GM06990 (cell line): Measurements from ENCODE around the gene XRN2.
A peak's percentile ranks its signal among the peaks of the same experiment; 100 is the strongest.

Experiments
- DNase-seq: peaks from one replicate; pipeline ENCODE4 v3.0.0-alpha.2; 2011; ENCODE audit not compliant: insufficient read length; ENCODE audit errors: extremely low read depth
- H3K27me3 ChIP-seq: replicated peaks from 2 replicates; pipeline ENCODE4 v1.6.0; 2011; ENCODE audit warnings: low read length; ENCODE audit not compliant: control insufficient read depth, insufficient read depth
- H3K36me3 ChIP-seq: 2 replicates; pipeline ENCODE4 v1.5.1; 2011; ENCODE audit warnings: low read length; ENCODE audit not compliant: control insufficient read depth, insufficient read depth
- H3K4me3 ChIP-seq: replicated peaks from 2 replicates; pipeline ENCODE4 v1.5.1; 2011; ENCODE audit warnings: low read depth, mild to moderate bottlenecking, control low read depth, low read length
- TF ChIP-seq, protein P1 (sequence below): IDR thresholded peaks from 2 replicates; pipeline ENCODE4 v1.5.1; 2011; ENCODE audit warnings: low read length, control low read depth, mild to moderate bottlenecking, inconsistent platforms; ENCODE audit not compliant: insufficient read depth, poor library complexity, severe bottlenecking

XRN2 gene

DNA sequence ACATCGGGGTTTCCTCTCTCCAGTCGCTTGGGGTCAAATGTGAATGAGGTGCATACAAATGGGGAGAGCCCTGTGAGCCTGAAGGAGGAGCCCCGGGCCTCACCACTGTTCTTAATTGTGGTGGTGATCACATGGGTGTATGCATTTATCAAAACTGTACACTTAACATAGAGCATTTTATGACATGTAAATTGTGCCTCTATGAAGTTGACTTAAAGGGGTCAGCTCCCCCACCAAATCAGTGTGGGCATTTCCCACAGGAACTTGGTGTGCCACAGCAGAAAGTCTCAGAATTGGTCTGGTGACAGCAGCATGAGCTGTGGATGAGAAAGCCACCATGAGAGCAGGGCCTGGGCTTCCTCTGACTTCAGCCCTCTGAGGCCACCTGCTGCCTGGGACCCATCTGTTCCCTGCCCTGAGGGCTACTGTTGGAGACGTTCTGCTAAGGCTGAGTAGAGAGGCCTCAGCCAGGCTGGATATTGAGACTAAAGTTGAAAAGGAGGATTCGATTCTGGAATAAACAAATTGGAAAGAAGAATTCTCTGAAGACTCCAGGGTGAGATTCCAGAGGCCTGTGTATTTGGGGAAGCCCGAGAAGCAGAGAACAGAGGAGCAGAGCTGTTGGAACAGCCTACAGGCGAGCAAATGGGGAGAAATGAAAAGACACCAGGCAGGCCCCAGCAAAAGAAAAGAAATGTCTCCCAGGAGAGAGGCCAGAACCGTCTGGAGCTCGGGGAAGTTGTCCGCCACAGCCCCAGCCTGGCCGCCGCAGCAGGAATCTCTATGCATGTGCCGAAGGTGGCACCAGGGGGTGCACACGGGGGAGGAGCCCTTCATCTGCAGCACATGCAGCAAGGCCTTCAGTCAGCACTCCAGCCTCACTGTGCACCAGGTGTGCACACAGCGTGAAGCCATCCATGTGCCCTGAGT lies 37.6 kb upstream of the XRN2 start:
- TF ChIP-seq, protein P1, sequence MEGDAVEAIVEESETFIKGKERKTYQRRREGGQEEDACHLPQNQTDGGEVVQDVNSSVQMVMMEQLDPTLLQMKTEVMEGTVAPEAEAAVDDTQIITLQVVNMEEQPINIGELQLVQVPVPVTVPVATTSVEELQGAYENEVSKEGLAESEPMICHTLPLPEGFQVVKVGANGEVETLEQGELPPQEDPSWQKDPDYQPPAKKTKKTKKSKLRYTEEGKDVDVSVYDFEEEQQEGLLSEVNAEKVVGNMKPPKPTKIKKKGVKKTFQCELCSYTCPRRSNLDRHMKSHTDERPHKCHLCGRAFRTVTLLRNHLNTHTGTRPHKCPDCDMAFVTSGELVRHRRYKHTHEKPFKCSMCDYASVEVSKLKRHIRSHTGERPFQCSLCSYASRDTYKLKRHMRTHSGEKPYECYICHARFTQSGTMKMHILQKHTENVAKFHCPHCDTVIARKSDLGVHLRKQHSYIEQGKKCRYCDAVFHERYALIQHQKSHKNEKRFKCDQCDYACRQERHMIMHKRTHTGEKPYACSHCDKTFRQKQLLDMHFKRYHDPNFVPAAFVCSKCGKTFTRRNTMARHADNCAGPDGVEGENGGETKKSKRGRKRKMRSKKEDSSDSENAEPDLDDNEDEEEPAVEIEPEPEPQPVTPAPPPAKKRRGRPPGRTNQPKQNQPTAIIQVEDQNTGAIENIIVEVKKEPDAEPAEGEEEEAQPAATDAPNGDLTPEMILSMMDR: no peak
- DNase-seq: no peak
- no peaks in the 10 kb centered on the region for H3K27me3 ChIP-seq
- H3K36me3 ChIP-seq: no peaks in the 10 kb centered on the region
- no peak overlapping the region for H3K4me3 ChIP-seq

DNA sequence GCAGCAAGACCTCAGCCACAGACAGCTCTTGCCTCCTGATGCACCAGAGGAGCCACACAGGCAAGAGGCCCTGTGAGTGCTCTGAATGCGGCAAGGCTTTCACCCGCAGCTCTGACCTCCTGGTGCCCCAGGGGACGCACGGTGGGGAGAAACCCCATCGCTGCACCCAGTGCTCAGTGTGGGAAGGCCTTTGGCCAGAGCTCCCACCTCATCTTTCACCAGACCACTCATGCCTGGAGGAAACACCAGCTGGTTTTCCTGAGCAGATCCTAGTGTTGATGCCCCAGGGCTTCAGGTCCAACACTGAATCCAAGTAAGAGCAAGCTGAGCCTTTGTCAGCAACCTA lies 37.0 kb upstream of the XRN2 start:
- H3K27me3 ChIP-seq: no peaks in the 10 kb centered on the region
- peak; percentile 57 for DNase-seq
- TF ChIP-seq, protein P1: no peak
- no peaks in the 10 kb centered on the region for H3K36me3 ChIP-seq
- H3K4me3 ChIP-seq: no peak overlapping the region

DNA sequence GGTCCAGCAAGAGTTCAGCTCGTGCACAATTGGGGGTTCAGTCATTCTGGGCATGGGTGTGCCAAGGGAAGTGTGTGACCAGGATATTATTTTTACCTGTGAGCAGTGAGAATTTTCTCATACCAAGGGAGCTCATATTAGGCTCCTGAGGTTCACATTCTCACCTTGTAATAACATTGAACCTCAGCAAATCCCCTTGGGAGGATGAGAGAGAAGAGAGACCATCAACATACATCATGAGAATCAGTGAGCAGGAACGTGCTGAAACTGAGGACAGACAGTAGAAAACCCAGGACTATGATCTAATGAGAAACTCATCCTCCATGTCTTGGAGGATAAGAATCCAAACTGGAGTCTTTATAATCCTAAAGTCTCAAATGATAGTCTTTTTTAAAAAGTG lies 33.4 kb upstream of the XRN2 start:
- TF ChIP-seq, protein P1: no peak
- no peaks in the 10 kb centered on the region for H3K27me3 ChIP-seq
- no peak for DNase-seq

DNA sequence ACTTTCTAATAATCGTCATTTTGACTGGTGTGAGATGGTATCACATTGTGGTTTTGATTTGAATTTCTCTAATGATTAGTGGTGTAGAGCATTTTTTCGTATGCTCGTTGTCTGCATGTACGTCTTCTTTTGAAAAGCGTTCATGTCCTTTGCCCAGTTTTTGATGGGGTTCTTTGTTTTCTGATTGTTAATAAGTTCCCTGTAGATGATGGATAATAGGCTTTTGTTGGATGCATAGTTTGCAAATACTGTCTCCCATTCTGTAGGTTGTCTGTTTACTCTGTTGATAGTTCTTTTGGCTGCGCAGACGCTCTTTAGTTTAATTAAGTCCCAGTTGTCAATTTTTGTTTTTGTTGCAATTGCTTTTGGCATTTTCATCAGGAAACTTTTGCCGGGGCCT lies 32.3 kb upstream of the XRN2 start:
- Histone ChIP-seq H3K4me3 (no peak overlapping the region), H3K36me3 (no peaks in the 10 kb centered on the region), H3K27me3 (no peaks in the 10 kb centered on the region)
- no peak for DNase-seq
- TF ChIP-seq, protein P1: no peak

More for the DNA sequence above, 33.4 kb upstream of the XRN2 start:
- no peaks in the 10 kb centered on the region for H3K36me3 ChIP-seq
- H3K4me3 ChIP-seq: no peak overlapping the region

DNA sequence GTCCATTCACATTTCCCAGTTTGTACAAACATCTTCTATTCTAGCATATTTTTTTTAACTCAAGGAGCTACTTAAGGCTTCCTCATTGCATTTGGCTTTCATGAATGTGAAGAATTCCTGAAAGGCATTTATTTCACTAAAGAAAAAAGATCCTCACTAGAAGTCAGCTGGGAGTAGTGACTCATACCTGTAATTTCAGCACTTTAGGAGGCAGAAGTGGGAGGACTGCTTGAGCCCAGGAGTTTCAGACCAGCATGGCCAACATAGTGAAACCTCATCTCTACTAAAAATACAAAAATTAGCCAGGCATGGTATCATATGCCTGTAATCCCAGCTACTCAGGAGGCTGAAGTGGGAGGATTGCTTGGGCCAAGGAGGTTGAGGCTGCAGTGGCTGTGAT lies 30.9 kb upstream of the XRN2 start:
- H3K27me3 ChIP-seq: no peaks in the 10 kb centered on the region
- H3K4me3 ChIP-seq: no peak overlapping the region
- no peak for DNase-seq
- TF ChIP-seq, protein P1: no peak
- H3K36me3 ChIP-seq: no peaks in the 10 kb centered on the region
